Cardiac muscle cell (in vitro differentiated cells and primary cell): Measurements from ENCODE around the gene XRRA1. TPM values are rescaled to one million over a fixed set of nuclear protein-coding genes. Genes with fewer than 3 reads are reported as not detected.
A peak's percentile ranks its signal among the peaks of the same experiment; 100 is the strongest.
"Not testable (repeated sequence)": the region's sequence is repeated elsewhere in the genome, so short reads cannot be mapped to it uniquely, and the experiment has no call there.

Experiments
- DNase-seq, 2 donors: peaks; one replicate each; pipeline versions ENCODE4 v3.0.0 to v3.0.0-alpha.2; 2010 to 2017; ENCODE audit warnings: low read depth in 1 of 2, low spot score in 1 of 2
- H3K27ac ChIP-seq: fragments of 200-600 bp; sonication (generic); 2 replicates; pipeline ENCODE4 v1.5.1; 2016
- H3K27me3 ChIP-seq: fragments of 200-600 bp; sonication (generic); 2 replicates; pipeline ENCODE4 v1.6.0; 2016; ENCODE audit warnings: control low read depth
- H3K36me3 ChIP-seq: fragments of 200-600 bp; sonication (generic); 2 replicates; pipeline ENCODE4 v1.5.1; 2016; ENCODE audit warnings: control low read depth
- H3K4me1 ChIP-seq: fragments of 200-600 bp; sonication (generic); 2 replicates; pipeline ENCODE4 v1.8.1; 2017; ENCODE audit warnings: low read depth, mild to moderate bottlenecking, mixed run types
- H3K4me3 ChIP-seq: fragments of 200-600 bp; sonication (generic); 2 replicates; pipeline ENCODE4 v1.5.1; 2016; ENCODE audit warnings: mild to moderate bottlenecking
- H3K9me3 ChIP-seq: fragments of 200-600 bp; sonication (generic); 2 replicates; pipeline ENCODE4 v1.5.1; 2017; ENCODE audit warnings: low read depth, mild to moderate bottlenecking, control low read depth
- polyA plus RNA-seq: library from polyadenylated mRNA; unstranded; fragments of >200 nt; fragmentation: Nextera tagmentation; extraction: Ambion mirVana; gene quantifications from 2 replicates; pipeline ENCODE4 v1.2.1, GENCODE V29; 2016
- total RNA-seq: library from RNA; depleted of rRNA; stranded (reverse); fragments of >200 nt; gene quantifications from 2 replicates; pipeline ENCODE4 v1.2.3, GENCODE V29; 2016
- TF ChIP-seq, protein P1 (sequence below): IDR thresholded peaks from 2 replicates; pipeline ENCODE4 v1.5.1; 2012; ENCODE audit warnings: low read depth, mild to moderate bottlenecking, low read length

Gene XRRA1
- total and polyA plus RNA-seq, 2 experiments from 2014 or later = 16.0 to 35.9 TPM

GRCh38 chr11:74896311-74896710 lies 52.6 kb downstream of the XRRA1 start:
- Histone ChIP-seq H3K4me3 (no peak overlapping the region), H3K27ac (no peak overlapping the region), H3K4me1 (no peaks in the 10 kb centered on the region), H3K36me3 (no peaks in the 10 kb centered on the region), H3K27me3 (no peaks in the 10 kb centered on the region), H3K9me3 (no peaks in the 10 kb centered on the region)
- no peak for DNase-seq
- TF ChIP-seq, protein P1, sequence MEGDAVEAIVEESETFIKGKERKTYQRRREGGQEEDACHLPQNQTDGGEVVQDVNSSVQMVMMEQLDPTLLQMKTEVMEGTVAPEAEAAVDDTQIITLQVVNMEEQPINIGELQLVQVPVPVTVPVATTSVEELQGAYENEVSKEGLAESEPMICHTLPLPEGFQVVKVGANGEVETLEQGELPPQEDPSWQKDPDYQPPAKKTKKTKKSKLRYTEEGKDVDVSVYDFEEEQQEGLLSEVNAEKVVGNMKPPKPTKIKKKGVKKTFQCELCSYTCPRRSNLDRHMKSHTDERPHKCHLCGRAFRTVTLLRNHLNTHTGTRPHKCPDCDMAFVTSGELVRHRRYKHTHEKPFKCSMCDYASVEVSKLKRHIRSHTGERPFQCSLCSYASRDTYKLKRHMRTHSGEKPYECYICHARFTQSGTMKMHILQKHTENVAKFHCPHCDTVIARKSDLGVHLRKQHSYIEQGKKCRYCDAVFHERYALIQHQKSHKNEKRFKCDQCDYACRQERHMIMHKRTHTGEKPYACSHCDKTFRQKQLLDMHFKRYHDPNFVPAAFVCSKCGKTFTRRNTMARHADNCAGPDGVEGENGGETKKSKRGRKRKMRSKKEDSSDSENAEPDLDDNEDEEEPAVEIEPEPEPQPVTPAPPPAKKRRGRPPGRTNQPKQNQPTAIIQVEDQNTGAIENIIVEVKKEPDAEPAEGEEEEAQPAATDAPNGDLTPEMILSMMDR = no peak

DNA sequence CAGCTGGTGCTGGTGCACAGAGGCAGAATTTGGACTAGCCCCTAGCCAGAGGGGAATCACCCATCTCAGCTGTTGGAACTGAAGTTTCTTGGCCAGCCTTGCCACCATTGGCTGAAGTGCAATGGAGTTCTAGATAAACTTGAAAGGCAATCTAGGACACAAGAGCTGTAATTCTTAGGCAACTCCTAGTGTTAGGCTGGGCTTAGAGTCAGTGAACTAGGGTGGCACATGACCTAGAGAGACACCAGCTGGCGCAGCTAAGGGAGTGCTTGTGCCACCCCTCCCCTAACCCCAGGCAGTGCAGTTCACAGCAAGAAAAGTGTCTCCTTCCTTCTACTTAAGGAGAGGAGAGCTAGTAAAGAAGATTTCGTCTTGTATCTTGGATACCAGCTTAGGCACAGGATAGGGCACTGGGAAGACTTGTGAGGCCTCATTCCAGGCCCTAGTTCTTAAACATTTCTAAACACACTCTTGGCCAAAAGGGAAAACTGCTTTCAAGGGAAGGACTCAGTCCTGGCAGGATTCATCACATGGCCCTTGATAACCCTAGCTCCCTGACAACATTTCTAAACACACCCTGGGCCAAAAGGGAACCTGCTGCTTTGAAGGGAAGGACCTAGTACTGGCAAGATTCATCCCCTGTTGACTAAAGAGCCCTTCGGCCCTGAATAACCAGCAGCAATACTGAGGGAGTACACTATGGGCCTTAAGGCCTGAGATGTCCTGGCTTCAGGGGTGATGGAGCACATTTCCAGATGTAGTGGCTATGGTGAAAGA lies 53.4 kb downstream of the XRRA1 start:
- Histone ChIP-seq H3K36me3 (no peaks in the 10 kb centered on the region), H3K9me3 (no peaks in the 10 kb centered on the region), H3K4me1 (no peaks in the 10 kb centered on the region), H3K4me3 (no peak overlapping the region), H3K27me3 (no peaks in the 10 kb centered on the region), H3K27ac (no peak overlapping the region)
- no peak for DNase-seq
- TF ChIP-seq, protein P1 = no peak

- not testable (repeated sequence) for DNase-seq, H3K9me3 ChIP-seq, H3K27ac ChIP-seq, H3K36me3 ChIP-seq, H3K4me1 ChIP-seq, H3K4me3 ChIP-seq, H3K27me3 ChIP-seq
Observed at GRCh38 chr11:74893015-74893414, 55.9 kb downstream of the XRRA1 start.

DNA sequence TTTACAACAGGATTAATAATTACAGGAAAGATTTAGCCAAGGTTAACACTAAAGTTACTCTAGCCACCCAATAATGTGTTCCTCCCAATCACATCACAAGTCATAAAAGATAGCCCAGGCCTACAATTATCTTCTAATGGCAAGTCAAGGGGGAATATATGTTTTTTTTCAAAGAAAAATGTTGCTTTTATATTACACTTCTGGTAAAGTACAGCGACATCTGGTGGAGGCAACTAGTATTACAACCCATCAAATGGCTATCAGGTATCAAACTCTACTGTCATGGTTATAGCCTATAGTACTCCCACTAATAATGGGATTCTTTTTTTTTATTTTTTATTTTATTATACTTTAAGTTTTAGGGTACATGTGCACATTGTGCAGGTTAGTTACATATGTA lies 71.8 kb downstream of the XRRA1 start:
- Histone ChIP-seq H3K27me3 (no peaks in the 10 kb centered on the region), H3K9me3 (no peaks in the 10 kb centered on the region), H3K4me3 (no peak overlapping the region), H3K4me1 (no peaks in the 10 kb centered on the region), H3K36me3 (peaks cover 4% of the 10 kb centered on the region), H3K27ac (no peak overlapping the region)
- DNase-seq = peak in 1 of 2 donors; percentile 3
- TF ChIP-seq, protein P1 = peak; percentile 57

DNA sequence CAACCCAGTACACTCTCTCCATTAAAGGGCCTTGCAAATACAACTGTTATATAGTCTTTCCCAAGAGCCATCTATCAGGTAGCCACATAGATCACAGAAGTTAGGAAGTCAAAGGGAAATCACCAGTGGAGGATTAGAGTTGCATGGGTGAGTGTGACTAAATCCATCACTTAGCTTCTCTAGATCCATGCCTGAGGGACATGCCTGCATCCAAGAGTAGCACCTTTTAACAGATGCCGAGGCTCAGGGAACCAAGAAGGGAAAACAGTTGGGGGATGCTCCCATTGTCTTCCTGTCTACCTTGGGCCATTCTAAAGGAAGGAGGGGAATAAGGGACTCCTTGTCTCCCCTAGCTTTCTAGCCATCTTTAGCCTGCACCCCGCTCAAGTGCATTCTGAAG lies 77.9 kb downstream of the XRRA1 start:
- H3K27me3 ChIP-seq = no peaks in the 10 kb centered on the region
- no peaks in the 10 kb centered on the region for H3K36me3 ChIP-seq
- TF ChIP-seq, protein P1 = no peak
- H3K9me3 ChIP-seq = no peaks in the 10 kb centered on the region
- no peaks in the 10 kb centered on the region for H3K4me1 ChIP-seq
- no peak overlapping the region for H3K27ac ChIP-seq
- H3K4me3 ChIP-seq = no peak overlapping the region
- peak in 1 of 2 donors; percentile 18 for DNase-seq

GRCh38 chr11:74870485-74870884 lies 78.4 kb downstream of the XRRA1 start:
- Histone ChIP-seq H3K4me3 (no peak overlapping the region), H3K4me1 (no peaks in the 10 kb centered on the region), H3K9me3 (no peaks in the 10 kb centered on the region), H3K36me3 (no peaks in the 10 kb centered on the region), H3K27ac (no peak overlapping the region), H3K27me3 (no peaks in the 10 kb centered on the region)
- TF ChIP-seq, protein P1 = peak; percentile 41
- DNase-seq = peak in 1 of 2 donors; percentile 71
